Measurements from ENCODE around the gene MRPL53.
A peak's percentile ranks its signal among the peaks of the same experiment; 100 is the strongest.
"Not testable (repeated sequence)": the region's sequence is repeated elsewhere in the genome, so short reads cannot be mapped to it uniquely, and the experiment has no call there.

Gene MRPL53

DNA sequence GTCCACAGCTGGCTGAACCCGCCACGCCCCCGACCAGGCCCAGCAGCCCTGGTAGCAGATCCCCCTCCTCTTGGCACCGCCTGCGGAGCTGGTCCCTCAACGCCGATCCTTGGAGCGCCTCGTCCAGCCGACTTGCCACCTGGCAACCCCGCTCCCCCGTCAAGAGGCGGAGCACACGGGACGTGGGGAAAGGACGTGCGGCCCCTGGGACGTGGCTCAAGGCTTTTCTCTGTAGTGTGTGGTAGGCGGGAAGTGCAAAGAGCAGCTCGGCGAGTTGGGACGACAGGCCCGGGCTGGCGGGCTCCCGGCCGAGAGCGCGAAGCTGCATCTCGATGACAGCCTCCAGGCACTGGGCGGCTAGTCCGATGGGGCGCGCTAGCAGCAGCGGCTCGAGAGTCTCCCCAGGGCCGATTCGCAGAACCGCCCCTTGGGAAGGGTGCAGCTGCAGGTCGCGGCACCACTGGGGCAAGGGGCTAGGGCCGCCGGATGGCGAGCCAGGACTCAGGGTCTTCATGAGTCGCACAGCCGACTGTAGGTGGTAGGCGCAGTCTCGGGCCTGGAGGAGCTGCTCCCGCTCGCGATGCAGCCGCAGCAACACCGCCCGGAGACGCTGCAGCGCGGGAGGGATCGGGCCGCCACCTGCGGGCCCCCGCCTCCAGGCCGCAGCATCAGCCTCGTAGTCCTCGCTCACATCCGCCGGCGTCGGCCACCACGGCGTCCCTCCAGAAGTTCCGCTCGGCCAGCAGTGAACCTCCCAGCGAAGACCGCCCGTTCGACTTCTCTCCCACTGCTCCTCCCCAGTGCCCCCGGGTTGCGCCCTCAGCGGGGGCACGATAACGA, 9.7 kb upstream of the MRPL53 start:
- DNase-seq (ENCODE audit: low read depth), result no peak

DNA sequence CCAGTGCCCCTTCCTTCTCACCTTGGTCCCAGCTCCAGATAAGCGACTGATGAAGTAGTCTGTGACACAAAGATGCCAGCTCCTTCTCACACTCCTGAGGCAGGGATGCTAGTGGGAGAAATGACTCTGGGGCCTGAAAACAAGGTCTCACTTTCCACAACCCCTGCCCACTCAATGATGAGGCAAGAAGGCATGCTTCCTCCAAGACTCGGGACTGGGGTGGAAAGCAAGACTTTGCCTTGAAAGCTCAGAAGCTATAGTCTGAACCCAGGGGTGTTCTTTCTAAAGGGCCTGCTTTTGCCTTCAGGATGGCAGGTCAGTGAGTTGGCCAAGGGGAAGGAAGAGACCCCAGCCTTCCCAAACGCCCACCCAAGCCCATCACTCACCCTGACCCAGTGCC, 9.0 kb upstream of the MRPL53 start:
- DNase-seq (ENCODE audit: low read depth), result no peak

DNA sequence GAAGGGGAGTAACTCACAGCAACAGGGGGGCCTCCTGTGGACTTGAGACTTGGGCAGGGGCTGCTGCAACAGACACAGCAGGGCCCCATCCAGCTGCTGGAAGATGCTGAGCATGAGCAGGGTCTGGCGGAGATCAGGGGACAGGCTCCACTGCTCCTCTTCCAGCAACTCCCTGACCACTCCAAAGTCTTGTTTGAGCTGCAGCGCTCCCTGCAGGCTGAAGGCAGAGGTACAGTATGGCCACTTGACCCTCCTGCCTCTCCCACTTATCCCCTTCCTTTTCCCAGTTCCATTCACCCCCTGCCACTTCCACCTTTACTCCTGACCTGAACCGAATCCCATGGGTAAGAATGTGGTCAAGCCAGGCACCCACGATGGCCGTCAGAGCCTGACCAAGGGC, 2.4 kb upstream of the MRPL53 start:
- DNase-seq (ENCODE audit: low read depth), result no peak

DNA sequence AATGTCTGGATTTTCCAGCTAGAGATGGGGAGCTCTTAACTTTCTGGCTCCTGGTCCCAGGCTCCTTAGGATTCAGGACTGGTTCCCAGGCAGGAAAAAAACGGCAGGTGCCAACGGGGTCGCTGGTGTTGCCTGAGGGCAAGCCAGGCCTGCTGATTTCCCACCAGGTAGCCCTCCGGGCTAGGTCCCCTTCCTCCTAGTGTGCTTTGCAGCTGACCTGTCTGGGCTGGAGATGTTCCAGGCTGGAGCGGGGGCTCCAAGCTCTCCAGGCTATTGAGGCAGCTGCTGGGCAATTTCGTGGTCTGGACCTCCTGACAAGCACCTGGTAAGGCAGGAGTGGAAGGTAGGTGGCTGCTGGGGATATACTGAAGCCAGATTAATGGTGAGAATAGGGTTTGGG, 2.0 kb upstream of the MRPL53 start:
- DNase-seq (ENCODE audit: low read depth), result no peak

DNA sequence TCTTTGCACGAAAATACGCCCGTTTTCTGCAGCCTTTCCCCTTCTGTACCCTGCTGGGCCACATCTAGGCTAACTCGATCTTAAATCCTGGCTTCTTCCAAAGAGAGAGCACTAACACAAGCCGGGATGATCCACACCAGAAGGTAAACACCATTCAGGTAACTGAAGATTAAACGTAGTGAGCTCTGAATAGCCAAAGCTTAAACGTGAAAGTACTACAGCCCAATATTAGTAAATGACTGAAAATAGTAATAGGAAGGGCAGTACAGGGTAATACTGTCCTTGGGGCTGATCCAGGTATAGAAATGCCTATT, 422 bp upstream of the MRPL53 start:
- DNase-seq (ENCODE audit: low read depth), result no peak

DNA sequence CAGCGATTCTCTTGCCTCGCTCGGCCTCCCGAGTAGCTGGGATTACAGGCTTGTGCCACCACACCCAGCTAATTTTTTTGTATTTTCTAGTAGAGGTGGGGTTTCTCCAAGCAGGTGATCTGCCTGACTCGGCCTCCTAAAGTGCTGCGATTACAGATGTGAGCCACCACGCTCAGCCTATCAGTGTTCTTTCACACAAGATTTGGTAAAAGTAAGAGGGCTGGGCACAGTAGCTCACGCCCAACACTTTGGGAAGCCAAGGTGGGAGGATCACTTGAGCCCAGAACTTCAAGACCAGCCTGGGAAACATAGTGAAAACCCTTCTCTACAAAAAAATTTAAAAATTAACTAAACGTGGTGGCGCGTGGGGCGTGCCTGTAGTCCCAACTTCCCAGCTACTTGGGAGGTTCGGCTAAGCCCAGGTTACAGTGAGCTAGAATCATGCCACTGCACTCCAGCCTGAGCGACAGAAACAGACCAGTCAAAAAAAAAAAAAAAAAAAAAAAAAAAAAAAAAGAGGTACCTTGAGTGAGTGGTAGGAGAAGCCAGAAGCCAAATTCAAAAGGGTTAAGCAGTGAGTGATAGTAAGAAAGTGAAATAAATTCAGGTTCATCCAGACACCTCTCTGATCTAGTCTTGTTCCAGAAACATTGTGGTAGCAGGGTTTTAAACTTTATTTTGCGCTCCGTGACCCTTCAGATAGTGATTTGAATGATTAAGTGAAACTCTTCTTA, 981 bp downstream of the MRPL53 start:
- DNase-seq (ENCODE audit: low read depth), result no peak

DNA sequence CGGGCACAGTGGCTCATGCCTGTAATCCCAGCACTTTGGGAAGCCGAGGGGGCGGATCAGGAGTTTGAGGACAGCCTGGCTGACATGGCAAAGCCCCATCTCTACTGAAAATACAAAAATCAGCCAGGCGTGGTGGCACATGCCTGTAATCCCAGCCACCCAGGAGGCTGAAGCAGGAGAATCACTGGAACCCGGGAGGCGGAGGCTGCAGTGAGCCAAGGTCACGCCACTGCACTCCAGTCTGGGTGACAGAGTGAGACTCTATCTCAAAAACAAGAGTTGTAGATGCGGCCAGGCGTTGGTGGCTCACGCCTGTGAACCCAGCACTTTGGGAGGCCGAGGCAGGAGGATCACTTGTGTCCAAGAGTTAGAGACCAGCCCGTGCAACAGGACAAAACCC, 1.7 kb downstream of the MRPL53 start:
- not testable (repeated sequence) for DNase-seq (ENCODE audit: low read depth)

DNA sequence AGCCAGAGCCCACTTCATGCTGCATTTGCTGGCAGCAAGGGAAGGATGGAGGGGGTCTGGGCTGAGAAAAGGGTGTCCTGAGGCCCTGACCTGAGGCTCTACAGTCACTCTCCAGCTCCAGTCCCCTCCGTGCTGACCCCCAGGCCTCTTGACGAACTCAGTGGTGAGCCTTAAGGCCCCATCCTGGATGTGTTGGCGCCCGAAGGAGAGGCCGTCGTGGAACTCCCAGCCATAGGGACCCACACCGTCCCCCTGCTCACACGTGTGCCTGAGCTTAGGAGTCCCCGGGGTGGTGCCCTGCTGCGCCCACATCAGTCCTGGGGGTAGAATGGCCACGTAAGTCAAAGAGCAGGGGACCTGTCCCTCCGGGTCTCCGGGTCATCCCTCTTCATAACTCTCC, 8.1 kb downstream of the MRPL53 start:
- DNase-seq (ENCODE audit: low read depth), result no peak

DNA sequence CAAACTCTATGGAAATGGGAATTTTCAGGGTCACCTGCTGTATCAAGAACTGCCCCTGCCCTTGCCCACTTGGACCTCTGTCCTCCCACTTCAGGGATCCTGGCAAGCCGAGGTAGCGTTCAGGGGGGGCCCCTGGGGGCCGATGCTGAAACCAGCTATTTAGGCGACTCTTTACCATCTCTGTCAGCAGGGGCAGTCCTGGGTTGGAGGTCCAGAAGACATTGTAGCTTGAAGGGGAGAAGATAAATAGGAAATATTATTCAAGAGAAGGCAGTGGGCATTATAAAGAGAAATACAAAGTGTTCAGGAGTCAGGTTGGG, 9.7 kb downstream of the MRPL53 start:
- no peak for DNase-seq (ENCODE audit: low read depth)

DNA sequence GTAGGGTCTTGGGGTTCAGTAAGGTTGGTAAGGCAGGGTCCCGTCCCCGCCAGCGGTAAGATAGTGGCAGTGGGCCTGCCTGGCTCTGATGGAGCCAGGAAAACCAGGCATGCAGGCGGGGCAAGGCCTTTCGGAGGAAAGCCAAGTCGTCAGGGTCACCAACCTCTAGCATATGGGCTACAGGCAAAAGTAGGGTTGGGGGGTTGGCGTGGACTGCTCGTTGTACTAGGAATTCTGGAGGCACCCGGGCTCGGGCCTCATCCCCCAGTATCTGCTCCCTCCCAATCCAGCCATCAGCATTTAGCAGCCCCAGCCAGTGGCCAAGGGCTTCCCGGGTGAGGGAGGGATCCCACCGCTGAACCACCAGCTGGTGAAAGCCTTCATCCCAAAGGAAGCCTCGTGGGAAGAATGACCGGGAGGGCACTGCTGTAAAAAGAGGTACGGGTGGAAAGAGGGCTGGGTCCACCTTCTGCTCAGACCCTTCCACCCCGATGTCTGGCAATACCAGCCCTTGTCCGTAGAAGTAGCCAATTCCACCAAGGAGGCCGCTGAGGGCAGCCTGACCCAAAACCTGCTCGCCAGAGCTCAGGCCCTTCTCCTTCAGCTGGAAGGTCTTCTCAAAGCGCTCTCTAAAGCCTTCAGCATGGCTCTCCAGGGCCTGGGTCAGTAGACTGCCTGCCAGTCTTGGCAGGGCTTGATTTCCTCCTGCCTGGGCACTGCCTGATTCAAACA, 10.3 kb downstream of the MRPL53 start:
- DNase-seq (ENCODE audit: low read depth), result no peak

DNA sequence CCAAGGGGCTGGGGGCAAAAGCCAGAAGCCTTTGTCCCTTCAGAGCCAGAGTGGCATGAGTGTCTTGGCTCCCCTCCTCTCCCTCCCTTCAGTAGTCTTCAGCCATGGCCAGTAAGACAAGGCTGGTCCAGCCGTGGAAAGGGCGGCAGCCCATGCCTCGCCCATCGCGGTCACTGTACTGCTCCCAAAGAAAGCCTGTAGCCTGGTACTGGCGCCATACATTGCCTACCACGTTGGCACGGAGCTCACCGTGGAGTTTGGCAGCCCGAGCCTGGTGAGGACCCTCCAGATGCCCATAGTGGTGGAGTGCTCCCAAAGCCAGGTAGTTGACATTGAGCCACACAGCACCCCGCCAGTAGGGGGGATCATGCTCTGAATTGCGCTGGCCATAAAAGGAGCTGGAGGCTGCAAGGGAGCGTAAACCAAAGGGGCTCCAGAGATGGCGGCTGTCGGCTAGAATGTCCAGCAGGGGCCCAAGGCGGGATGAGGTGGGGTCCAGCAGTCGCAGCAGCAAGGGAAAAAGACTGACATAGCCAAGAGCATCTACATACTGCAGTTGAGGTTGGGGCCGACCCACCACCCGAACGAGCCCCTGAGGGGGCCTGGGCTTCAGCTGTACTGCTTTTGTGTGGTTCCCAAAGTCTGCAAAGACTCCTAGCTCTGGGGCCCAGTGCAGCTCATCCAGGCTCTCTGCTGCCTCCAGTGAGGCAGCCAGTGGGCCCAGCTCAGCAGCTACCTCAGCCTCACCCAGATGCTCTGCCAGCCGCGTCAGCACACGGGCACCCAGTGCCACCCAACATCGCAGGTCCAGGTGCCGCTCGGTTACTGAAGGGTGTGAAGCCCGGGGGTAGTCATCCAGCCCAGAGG, 11.1 kb downstream of the MRPL53 start:
- no peak for DNase-seq (ENCODE audit: low read depth)

DNA sequence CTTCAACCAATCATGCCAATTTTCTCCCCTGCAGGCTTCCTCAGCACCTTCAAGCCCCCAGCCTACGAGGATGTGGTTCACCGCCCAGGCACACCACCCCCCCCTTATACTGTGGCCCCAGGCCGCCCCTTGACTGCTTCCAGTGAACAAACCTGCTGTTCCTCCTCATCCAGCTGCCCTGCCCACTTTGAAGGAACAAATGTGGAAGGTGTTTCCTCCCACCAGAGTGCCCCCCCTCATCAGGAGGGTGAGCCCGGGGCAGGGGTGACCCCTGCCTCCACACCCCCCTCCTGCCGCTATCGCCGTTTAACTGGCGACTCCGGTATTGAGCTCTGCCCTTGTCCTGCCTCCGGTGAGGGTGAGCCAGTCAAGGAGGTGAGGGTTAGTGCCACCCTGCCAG, 12.3 kb downstream of the MRPL53 start:
- DNase-seq (ENCODE audit: low read depth), result not testable (repeated sequence)

DNA sequence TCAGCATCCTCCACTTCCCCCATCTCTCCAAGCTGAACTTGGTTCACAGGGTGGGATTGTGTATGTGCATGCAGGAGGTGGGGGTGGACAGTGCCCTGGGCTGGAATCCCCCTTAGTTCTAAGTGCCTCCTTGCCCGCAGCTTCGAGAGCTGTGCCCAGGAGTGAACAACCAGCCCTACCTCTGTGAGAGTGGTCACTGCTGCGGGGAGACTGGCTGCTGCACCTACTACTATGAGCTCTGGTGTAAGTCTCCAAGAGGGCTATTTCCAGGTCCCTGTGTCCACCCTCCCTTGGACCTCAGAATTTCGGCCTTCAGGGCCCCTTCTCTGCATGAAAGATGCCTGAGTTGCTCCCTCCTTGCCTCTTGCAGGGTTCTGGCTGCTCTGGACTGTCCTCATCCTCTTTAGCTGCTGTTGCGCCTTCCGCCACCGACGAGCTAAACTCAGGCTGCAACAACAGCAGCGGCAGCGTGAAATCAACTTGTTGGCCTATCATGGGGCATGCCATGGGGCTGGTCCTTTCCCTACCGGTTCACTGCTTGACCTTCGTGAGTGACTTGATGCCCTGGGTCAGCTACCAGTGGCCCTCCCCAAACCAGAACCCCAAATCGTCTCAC, 12.9 kb downstream of the MRPL53 start:
- not testable (repeated sequence) for DNase-seq (ENCODE audit: low read depth)

DNA sequence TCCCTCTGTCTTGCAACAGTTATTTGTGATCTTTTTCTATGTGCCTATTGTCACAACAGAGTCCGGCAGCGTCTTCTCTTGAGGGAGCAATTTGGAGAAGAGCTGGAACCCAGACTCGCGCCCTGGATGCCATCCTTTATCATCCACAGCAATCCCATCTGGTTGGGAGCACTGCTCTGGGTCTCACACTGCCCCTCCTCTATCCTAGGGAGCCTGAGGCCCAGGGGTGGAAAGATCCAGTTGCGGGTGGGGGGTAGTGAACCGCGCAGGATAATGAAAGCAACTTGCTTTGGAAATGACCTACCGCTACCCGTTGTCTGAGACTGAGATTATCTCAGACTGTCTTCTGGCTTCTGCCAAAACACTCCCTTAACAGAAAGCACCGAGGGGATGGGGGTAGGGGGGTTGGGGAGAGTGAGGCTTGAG, 13.5 kb downstream of the MRPL53 start:
- DNase-seq (ENCODE audit: low read depth), result no peak

DNA sequence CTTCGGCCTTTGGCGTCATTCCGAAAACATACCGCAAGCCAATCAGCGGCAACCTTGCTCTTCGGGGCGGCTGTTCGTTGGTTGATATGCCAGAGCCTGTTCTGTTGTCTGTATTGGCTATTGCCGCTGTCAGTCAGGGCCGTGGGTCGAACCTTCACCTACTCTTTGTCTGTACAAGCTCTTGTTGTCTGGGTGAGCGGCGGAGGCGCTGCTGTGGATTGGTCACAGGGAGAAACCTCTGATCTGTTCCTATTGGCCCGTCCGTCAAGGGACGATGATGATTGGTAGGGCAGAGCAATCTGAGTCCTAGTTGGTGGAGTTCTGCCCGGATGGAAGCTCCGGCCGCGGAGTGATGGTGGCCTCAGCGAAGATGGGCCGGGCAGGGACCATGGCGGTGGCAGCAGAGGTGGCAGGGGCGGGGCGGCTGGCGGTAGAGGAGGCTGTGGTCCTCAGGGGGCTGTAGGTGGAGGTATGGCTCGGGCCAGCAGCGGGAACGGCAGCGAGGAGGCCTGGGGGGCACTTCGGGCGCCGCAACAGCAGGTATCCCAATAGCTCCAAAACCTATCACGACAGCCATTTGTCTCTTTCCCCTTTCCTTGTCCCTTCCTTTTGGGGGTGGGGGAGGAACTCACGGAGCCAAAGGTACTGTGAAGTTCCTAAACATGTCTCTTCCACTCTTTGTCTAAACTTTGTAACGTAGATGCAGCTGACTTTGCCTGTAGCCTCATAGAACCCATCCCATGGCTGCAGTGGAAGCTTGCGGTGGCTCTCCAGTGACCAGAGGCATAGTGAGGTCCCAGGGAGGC, 14.1 kb downstream of the MRPL53 start, which contains the start of gene WBP1:
TSS of gene WBP1 (plus strand) at position 307 of the 806 bp plus-strand sequence. CDS start at position 472, 165 bp downstream.
- DNase-seq (ENCODE audit: low read depth), result peak; percentile 100

DNA sequence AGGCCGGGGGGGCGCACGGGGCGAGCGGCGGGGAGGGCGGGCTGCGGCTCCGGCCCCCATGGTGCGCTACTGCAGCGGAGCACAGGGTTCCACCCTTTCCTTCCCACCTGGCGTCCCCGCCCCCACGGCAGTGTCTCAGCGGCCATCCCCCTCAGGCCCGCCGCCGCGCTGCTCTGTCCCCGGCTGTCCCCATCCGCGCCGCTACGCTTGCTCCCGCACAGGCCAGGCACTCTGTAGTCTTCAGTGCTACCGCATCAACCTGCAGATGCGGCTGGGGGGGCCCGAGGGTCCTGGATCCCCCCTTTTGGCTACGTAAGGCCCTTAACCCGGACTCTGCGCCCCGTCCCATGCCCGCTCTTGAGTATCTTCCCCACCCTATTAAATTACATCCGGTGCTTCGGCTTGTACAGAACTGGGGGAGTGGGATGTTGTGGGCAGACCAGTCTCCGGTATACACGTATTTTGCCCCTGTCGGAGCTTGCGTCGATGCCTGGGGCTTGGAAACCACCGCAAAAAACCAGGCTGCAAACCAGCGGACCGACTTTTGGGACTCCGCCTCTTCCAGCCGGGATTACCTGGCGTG, 14.8 kb downstream of the MRPL53 start:
- DNase-seq (ENCODE audit: low read depth), result no peak

DNA sequence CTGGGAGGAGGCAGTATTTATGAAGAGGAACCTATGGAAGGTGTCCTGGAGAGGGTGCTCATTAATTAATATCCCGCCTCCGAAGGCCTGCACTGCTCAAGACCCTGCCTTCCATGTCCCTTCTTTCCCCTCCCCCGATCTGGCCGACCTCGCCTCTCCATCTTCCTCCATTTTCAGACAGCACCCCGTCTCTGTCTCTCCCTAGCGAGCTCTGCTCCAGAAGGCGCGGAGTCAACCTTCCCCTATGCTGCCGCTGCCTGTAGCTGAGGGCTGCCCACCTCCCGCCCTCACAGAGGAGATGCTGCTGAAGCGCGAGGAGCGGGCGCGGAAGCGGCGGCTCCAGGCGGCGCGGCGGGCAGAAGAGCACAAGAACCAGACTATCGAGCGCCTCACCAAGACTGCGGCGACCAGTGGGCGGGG, 15.3 kb downstream of the MRPL53 start:
- DNase-seq (ENCODE audit: low read depth), result no peak

DNA sequence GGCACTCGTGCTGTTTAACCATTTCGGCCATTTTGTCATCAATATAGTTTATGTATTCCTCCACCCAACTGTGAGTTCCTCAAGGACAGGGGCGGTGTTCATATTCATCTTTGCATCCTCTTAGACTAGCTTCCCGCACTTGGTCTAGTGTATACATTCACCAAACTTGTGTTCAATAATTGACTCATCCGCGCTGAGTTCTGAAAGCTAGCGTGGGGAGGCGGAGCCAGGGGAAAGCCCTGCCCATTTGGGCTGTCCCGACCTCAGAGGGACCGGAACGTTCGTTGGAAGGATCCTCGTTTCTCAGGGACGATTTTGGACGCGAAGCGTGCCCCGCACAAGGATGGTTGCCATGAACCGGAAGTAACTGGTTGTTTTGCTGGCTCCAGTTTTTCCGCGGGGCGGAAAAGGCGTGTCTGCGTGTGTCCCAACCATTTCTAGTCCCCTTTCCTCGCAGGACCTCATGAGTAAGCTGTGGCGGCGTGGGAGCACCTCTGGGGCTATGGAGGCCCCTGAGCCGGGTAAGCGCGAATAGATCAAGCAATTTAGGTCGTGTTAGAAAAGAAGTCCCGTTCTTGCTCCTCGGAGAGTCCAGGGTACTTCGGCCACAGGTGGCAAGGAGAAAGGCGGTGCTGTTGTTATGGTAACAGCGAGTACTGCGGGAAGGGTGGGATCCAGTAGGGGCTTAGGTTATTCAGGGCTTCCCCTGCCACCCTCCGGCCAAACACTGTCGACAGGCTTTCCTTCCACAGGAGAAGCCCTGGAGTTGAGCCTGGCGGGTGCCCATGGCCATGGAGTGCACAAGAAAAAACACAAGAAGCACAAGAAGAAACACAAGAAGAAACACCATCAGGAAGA, 17.6 kb downstream of the MRPL53 start, which contains the start of gene INO80B:
TSS of gene INO80B (plus strand) at position 434 of the 858 bp plus-strand sequence. CDS start at position 464, 30 bp downstream.
- DNase-seq (ENCODE audit: low read depth), result peak; percentile 97

DNA sequence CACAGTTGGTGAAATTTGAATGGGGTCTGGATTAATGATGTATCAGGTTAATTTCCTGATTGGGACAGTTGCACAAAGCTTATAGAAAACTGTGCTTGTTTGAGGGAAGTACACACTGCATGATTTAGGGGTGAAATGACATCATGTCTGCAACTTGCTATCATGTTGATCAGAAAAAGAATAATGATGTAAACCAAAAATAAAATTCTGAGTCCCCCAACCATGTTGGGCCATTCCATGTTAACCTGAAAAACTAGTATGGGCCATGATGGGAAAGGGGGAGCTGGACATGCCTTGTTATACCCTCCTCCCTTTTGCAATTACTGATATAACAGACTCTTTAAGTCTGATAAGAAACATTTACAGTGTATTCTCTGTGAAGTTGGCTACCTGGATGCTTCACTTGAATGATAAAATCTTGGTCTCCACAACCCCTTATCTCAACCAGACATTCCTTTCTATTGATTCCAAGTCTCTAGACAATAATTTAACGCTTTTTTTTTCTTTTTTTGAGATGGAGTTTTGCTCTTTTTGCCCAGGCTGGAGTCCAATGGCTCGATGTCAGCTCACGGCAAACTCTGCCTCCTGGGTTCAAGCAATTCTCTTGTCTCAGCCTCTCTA, 21.8 kb downstream of the MRPL53 start:
- no peak for DNase-seq (ENCODE audit: low read depth)

Data from GM04504 (cell line).